ENCODE measurements around the gene CCNY.

Gene CCNY

DNA sequence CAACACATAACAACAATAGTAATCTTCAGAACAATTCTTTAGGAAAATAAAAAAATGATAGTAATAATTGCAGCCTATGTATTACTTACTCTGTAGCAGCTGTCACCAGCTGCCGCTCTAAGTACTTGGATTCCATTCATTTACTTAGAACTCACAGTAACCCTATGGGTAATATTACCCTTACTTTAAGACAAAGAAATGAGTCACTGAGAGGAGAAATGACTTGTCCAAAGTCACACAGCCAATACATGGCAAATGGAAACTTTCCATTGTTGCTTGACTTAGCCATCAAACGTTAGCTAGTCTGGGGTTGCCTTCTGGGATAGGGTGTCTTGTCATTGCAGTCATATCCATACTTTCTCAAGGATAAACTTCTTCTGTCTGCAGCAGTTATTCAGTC lies 3.6 kb downstream of the CCNY start:
- H3K4me2 ChIP-seq (ENCODE audit: low read length), result no peak overlapping the region
- no peak overlapping the region for H2AFZ ChIP-seq
- H3K4me3 ChIP-seq (ENCODE audit: low read depth, low read length), result no peak overlapping the region
- no peaks in the 10 kb centered on the region for H3K36me3 ChIP-seq (ENCODE audit: control insufficient read depth, insufficient read depth, low read length)
- TF ChIP-seq, protein P1, sequence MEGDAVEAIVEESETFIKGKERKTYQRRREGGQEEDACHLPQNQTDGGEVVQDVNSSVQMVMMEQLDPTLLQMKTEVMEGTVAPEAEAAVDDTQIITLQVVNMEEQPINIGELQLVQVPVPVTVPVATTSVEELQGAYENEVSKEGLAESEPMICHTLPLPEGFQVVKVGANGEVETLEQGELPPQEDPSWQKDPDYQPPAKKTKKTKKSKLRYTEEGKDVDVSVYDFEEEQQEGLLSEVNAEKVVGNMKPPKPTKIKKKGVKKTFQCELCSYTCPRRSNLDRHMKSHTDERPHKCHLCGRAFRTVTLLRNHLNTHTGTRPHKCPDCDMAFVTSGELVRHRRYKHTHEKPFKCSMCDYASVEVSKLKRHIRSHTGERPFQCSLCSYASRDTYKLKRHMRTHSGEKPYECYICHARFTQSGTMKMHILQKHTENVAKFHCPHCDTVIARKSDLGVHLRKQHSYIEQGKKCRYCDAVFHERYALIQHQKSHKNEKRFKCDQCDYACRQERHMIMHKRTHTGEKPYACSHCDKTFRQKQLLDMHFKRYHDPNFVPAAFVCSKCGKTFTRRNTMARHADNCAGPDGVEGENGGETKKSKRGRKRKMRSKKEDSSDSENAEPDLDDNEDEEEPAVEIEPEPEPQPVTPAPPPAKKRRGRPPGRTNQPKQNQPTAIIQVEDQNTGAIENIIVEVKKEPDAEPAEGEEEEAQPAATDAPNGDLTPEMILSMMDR (IDR thresholded peaks at IDR 0.05), result no peak
- H3K27me3 ChIP-seq (ENCODE audit: control insufficient read depth, insufficient read depth, low read length), result no peaks in the 10 kb centered on the region
- peaks cover 7% of the 10 kb centered on the region for H3K4me1 ChIP-seq
- no peak overlapping the region for H3K9ac ChIP-seq
- H3K27ac ChIP-seq, result no peak overlapping the region
- no peaks in the 10 kb centered on the region for H3K9me3 ChIP-seq (ENCODE audit: control insufficient read depth, low read length)
- peaks cover 30% of the 10 kb centered on the region for H3K79me2 ChIP-seq

DNA sequence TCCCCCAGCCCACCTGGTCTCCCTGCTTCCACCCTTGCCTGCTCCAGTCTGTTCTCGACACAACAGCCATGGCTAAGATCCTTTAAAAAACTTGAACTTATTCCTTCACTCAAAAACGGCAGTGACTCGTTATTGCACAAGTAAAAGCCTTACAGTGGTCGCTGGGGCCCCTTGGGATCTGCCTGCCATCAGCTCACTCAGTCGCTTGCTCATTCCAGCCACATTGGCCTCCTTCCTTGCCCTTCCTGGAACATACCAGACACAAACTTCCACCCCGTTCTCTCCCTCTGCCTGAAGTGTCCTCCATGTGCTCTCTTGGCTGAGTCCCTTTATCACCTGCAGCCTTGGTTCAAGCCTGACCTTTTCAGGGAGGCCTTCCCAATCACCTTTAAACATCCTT lies 4.7 kb downstream of the CCNY start:
- peaks cover 7% of the 10 kb centered on the region for H3K4me1 ChIP-seq
- no peak overlapping the region for H2AFZ ChIP-seq
- H3K4me3 ChIP-seq (ENCODE audit: low read depth, low read length), result no peak overlapping the region
- H3K27ac ChIP-seq, result no peak overlapping the region
- no peaks in the 10 kb centered on the region for H3K36me3 ChIP-seq (ENCODE audit: control insufficient read depth, insufficient read depth, low read length)
- TF ChIP-seq, protein P1 (IDR thresholded peaks at IDR 0.05), result no peak
- H3K9ac ChIP-seq, result no peak overlapping the region
- no peaks in the 10 kb centered on the region for H3K27me3 ChIP-seq (ENCODE audit: control insufficient read depth, insufficient read depth, low read length)
- peaks cover 37% of the 10 kb centered on the region for H3K79me2 ChIP-seq
- H3K4me2 ChIP-seq (ENCODE audit: low read length), result no peak overlapping the region
- no peaks in the 10 kb centered on the region for H3K9me3 ChIP-seq (ENCODE audit: control insufficient read depth, low read length)

DNA sequence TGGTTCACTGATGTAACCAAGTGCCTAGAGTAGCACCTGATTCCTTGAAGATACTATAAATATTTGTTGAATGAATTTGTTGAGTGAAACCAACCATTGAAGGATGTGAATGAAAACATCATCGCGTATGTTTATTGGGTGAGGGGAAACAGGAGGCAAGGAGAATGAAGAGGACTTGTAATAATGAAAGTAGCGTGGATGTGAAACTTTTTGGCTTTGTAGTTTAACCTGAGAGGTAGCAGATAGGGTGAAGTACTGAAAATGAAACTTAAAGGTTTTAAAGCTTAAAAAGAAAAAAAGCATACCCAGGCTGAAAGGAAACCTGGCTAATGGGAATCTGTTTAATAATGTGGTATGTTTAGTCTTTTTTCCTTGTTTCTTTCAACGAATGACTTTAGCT lies 5.2 kb downstream of the CCNY start:
- H3K27ac ChIP-seq, result no peak overlapping the region
- no peaks in the 10 kb centered on the region for H3K27me3 ChIP-seq (ENCODE audit: control insufficient read depth, insufficient read depth, low read length)
- H3K9me3 ChIP-seq (ENCODE audit: control insufficient read depth, low read length), result no peaks in the 10 kb centered on the region
- H3K9ac ChIP-seq, result no peak overlapping the region
- no peaks in the 10 kb centered on the region for H3K36me3 ChIP-seq (ENCODE audit: control insufficient read depth, insufficient read depth, low read length)
- no peak overlapping the region for H3K4me3 ChIP-seq (ENCODE audit: low read depth, low read length)
- H3K4me1 ChIP-seq, result peaks cover 11% of the 10 kb centered on the region
- no peak overlapping the region for H3K4me2 ChIP-seq (ENCODE audit: low read length)
- H2AFZ ChIP-seq, result no peak overlapping the region
- TF ChIP-seq, protein P1 (IDR thresholded peaks at IDR 0.05), result no peak
- peaks cover 35% of the 10 kb centered on the region for H3K79me2 ChIP-seq

DNA sequence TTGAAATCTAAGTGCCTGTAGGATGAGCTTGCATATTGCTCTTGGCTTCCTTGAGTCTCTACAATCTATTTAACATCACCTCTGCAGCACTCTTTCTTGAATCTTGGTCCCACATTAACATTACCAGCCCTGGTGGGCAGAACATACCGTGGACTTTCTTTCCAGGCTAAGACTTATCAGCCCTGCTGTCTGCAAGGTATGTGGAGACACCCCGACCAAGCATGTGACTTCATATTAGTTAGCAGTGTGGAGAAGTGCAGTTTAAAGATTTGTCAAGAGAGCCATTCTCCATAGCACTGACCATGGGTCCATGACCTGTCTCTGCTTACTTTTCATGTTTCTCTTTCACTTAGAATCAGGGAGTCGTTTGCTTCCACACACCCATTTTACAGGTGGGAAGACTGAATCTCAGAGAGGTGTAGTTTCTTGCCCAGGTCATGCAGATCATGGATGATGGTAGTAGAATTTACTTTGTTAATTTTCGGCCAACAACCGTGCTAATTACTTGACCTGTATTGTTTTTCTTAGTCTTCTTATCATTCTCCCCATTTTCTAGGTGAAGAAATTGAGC lies 6.0 kb downstream of the CCNY start:
- peaks cover 40% of the 10 kb centered on the region for H3K79me2 ChIP-seq
- TF ChIP-seq, protein P1 (IDR thresholded peaks at IDR 0.05), result no peak
- peaks cover 11% of the 10 kb centered on the region for H3K4me1 ChIP-seq
- H3K4me3 ChIP-seq (ENCODE audit: low read depth, low read length), result no peak overlapping the region
- H3K4me2 ChIP-seq (ENCODE audit: low read length), result no peak overlapping the region
- no peak overlapping the region for H3K9ac ChIP-seq
- H3K27me3 ChIP-seq (ENCODE audit: control insufficient read depth, insufficient read depth, low read length), result no peaks in the 10 kb centered on the region
- no peak overlapping the region for H3K27ac ChIP-seq
- H3K36me3 ChIP-seq (ENCODE audit: control insufficient read depth, insufficient read depth, low read length), result no peaks in the 10 kb centered on the region
- H2AFZ ChIP-seq, result no peak overlapping the region
- H3K9me3 ChIP-seq (ENCODE audit: control insufficient read depth, low read length), result no peaks in the 10 kb centered on the region

DNA sequence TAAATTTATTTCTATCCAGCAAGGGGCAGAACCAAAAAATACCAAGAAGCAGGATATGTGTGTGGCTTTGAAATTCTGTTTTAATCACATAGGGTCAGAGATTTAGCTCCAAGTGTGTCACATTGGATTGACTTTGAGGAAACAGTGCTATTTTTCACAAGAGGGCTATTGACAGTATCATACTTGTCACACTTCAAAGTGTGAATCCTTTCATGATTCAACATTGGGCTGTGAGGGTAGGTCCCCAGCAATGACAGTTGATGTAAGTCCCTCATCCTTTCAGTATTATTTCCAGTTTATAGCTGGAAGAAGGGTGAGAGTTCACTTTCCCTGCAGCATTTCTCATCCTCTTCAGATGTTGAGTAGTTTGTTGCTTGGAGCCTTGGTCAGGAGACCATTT lies 7.4 kb downstream of the CCNY start:
- Histone ChIP-seq H3K4me2 (ENCODE audit: low read length) (no peak overlapping the region), H3K27ac (no peak overlapping the region), H3K79me2 (peaks cover 52% of the 10 kb centered on the region), H3K27me3 (ENCODE audit: control insufficient read depth, insufficient read depth, low read length) (no peaks in the 10 kb centered on the region), H3K4me3 (ENCODE audit: low read depth, low read length) (no peak overlapping the region), H2AFZ (no peak overlapping the region), H3K9me3 (ENCODE audit: control insufficient read depth, low read length) (no peaks in the 10 kb centered on the region), H3K36me3 (ENCODE audit: control insufficient read depth, insufficient read depth, low read length) (no peaks in the 10 kb centered on the region), H3K4me1 (peaks cover 11% of the 10 kb centered on the region), H3K9ac (no peak overlapping the region)
- TF ChIP-seq, protein P1 (IDR thresholded peaks at IDR 0.05), result no peak
